Measurements from ENCODE around the gene C11orf86. TPM values are rescaled to one million over a fixed set of nuclear protein-coding genes. Genes with fewer than 3 reads are reported as not detected.

The C11orf86 gene
- total and polyA plus RNA-seq, 2 experiments from 2014 or later = 0.21 to 0.74 TPM

DNA sequence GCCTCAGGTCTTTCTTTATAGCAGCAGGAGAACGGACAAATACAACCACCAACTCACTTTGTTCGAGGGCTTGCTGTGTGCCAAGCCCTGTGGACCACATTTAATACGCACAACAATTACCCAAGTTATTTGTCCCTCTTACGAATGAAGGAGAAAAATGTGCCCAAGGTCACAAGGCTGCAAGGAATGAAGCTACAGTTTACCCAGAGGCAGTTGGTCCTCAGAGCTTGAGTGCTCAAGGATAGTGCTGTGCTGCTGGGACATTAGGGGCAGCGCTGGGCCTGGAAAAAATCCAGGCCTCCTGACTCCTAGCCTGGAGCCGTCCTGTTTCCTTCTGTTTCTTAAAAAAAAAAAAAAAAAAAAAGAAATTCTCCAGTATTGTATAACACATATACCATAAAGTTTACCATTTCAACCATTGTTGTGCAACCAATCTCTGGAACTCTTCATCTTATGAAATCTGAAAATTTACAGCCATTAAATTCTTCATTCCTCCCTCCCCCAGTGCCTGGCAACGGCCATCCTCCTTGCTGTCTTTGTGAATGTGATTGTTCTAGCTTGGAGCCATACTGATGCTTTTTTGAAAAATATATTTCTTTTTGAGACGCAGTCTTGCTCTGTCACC lies 1.0 kb upstream of the C11orf86 start:
- H2AFZ ChIP-seq = no peak overlapping the region

More for the DNA sequence above, 1.0 kb upstream of the C11orf86 start:
- Mint-ChIP-seq H3K9me3 (peaks cover 4% of the 10 kb centered on the region), H3K27me3 (ENCODE audit: insufficient read depth, low read depth, poor library complexity) (peaks cover 15% of the 10 kb centered on the region), H3K4me1 (peaks cover 7% of the 10 kb centered on the region; the same call in 2 of the 3 replicates), H3K27ac (no peak overlapping the region), H3K4me3 (no peak overlapping the region), H3K36me3 (ENCODE audit: low read depth) (peaks cover 2% of the 10 kb centered on the region; the same call in 1 of the 3 replicates)
- ATAC-seq = no peak
- no peaks in the 10 kb centered on the region for H3F3A ChIP-seq (replicated peaks; ENCODE audit: low read depth)
- H3K79me2 ChIP-seq (replicated peaks; ENCODE audit: insufficient read depth) = no peaks in the 10 kb centered on the region
- no peak overlapping the region for H3K4me3 ChIP-seq
- H3K27ac ChIP-seq (ENCODE audit: low read depth) = peak overlapping the region; percentile 63; the same call in 1 of the 2 replicates
- no peak for DNase-seq (ENCODE audit: low spot score)
- peaks cover 5% of the 10 kb centered on the region; the same call in 1 of the 2 replicates for H3K9me2 ChIP-seq (ENCODE audit: insufficient read depth)
- no peaks in the 10 kb centered on the region for H4K20me1 ChIP-seq (replicated peaks; ENCODE audit: insufficient read depth)
- H3K27me3 ChIP-seq (ENCODE audit: insufficient read depth) = no peaks in the 10 kb centered on the region
- peaks cover 11% of the 10 kb centered on the region; the same call in 1 of the 2 replicates for H3K4me1 ChIP-seq (ENCODE audit: insufficient read depth)
- H3K36me3 ChIP-seq (ENCODE audit: insufficient read depth) = no peaks in the 10 kb centered on the region
- H3K4me2 ChIP-seq = 0 out of 2 replicates have a peak overlapping the region, but pooled peaks have one; percentile 26
- TF ChIP-seq STAT1 (IDR thresholded peaks at IDR 0.05; ENCODE audit: unreplicated experiment) (no peak), JUNB (IDR thresholded peaks at IDR 0.05; ENCODE audit: unreplicated experiment) (no peak), CREB1 (CRISPR knock-in tag; IDR thresholded peaks at IDR 0.05; ENCODE audit: low read depth) (no peak), ZNF331 (CRISPR knock-in tag; IDR thresholded peaks at IDR 0.05; ENCODE audit: low read depth) (no peak), EZH2phosphoT487 (IDR thresholded peaks at IDR 0.05; ENCODE audit: unreplicated experiment) (no peak), EZH2 (IDR thresholded peaks at IDR 0.05; ENCODE audit: low read depth, unreplicated experiment) (no peak), ZNF114 (CRISPR knock-in tag; IDR thresholded peaks at IDR 0.05) (no peak), REST (IDR thresholded peaks at IDR 0.05; ENCODE audit: unreplicated experiment) (no peak), POLR2AphosphoS5 (IDR thresholded peaks at IDR 0.05; ENCODE audit: low read depth) (no peak)
- TF ChIP-seq, protein P1, sequence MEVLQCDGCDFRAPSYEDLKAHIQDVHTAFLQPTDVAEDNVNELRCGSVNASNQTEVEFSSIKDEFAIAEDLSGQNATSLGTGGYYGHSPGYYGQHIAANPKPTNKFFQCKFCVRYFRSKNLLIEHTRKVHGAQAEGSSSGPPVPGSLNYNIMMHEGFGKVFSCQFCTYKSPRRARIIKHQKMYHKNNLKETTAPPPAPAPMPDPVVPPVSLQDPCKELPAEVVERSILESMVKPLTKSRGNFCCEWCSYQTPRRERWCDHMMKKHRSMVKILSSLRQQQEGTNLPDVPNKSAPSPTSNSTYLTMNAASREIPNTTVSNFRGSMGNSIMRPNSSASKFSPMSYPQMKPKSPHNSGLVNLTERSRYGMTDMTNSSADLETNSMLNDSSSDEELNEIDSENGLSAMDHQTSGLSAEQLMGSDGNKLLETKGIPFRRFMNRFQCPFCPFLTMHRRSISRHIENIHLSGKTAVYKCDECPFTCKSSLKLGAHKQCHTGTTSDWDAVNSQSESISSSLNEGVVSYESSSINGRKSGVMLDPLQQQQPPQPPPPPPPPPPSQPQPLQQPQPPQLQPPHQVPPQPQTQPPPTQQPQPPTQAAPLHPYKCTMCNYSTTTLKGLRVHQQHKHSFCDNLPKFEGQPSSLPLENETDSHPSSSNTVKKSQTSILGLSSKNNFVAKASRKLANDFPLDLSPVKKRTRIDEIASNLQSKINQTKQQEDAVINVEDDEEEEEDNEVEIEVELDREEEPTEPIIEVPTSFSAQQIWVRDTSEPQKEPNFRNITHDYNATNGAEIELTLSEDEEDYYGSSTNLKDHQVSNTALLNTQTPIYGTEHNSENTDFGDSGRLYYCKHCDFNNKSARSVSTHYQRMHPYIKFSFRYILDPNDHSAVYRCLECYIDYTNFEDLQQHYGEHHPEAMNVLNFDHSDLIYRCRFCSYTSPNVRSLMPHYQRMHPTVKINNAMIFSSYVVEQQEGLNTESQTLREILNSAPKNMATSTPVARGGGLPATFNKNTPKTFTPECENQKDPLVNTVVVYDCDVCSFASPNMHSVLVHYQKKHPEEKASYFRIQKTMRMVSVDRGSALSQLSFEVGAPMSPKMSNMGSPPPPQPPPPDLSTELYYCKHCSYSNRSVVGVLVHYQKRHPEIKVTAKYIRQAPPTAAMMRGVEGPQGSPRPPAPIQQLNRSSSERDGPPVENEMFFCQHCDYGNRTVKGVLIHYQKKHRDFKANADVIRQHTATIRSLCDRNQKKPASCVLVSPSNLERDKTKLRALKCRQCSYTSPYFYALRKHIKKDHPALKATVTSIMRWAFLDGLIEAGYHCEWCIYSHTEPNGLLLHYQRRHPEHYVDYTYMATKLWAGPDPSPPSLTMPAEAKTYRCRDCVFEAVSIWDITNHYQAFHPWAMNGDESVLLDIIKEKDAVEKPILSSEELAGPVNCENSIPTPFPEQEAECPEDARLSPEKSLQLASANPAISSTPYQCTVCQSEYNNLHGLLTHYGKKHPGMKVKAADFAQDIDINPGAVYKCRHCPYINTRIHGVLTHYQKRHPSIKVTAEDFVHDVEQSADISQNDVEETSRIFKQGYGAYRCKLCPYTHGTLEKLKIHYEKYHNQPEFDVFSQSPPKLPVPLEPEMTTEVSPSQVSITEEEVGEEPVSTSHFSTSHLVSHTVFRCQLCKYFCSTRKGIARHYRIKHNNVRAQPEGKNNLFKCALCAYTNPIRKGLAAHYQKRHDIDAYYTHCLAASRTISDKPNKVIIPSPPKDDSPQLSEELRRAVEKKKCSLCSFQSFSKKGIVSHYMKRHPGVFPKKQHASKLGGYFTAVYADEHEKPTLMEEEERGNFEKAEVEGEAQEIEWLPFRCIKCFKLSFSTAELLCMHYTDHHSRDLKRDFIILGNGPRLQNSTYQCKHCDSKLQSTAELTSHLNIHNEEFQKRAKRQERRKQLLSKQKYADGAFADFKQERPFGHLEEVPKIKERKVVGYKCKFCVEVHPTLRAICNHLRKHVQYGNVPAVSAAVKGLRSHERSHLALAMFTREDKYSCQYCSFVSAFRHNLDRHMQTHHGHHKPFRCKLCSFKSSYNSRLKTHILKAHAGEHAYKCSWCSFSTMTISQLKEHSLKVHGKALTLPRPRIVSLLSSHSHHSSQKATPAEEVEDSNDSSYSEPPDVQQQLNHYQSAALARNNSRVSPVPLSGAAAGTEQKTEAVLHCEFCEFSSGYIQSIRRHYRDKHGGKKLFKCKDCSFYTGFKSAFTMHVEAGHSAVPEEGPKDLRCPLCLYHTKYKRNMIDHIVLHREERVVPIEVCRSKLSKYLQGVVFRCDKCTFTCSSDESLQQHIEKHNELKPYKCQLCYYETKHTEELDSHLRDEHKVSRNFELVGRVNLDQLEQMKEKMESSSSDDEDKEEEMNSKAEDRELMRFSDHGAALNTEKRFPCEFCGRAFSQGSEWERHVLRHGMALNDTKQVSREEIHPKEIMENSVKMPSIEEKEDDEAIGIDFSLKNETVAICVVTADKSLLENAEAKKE (CRISPR knock-in tag; IDR thresholded peaks at IDR 0.05) = no peak
- TF ChIP-seq, protein P2, sequence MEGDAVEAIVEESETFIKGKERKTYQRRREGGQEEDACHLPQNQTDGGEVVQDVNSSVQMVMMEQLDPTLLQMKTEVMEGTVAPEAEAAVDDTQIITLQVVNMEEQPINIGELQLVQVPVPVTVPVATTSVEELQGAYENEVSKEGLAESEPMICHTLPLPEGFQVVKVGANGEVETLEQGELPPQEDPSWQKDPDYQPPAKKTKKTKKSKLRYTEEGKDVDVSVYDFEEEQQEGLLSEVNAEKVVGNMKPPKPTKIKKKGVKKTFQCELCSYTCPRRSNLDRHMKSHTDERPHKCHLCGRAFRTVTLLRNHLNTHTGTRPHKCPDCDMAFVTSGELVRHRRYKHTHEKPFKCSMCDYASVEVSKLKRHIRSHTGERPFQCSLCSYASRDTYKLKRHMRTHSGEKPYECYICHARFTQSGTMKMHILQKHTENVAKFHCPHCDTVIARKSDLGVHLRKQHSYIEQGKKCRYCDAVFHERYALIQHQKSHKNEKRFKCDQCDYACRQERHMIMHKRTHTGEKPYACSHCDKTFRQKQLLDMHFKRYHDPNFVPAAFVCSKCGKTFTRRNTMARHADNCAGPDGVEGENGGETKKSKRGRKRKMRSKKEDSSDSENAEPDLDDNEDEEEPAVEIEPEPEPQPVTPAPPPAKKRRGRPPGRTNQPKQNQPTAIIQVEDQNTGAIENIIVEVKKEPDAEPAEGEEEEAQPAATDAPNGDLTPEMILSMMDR (conservative IDR thresholded peaks at IDR 0.05; ENCODE audit: low read depth in 2 of 2) = no peak
